K562 (cell line): ENCODE data around the gene CIART. TPM values are rescaled to one million over a fixed set of nuclear protein-coding genes. Genes with fewer than 3 reads are reported as not detected.
A peak's percentile ranks its signal among the peaks of the same experiment; 100 is the strongest.

Experiments used
- ADNP ChIP-seq: fragments of 200-800 bp; sonication (Bioruptor generic); IDR thresholded peaks from 2 replicates; pipeline ENCODE4 v1.6.1; 2016; ENCODE audit warnings: missing genetic modification characterization, missing compliant biosample characterization
- DMBX1 ChIP-seq: fragments of 250-450 bp; sonication (Bioruptor Pico); IDR thresholded peaks from 2 replicates; pipeline ENCODE4 v1.8.0; 2022; ENCODE audit warnings: inconsistent platforms, mild to moderate bottlenecking, moderate library complexity, borderline replicate concordance
- HDAC2 ChIP-seq: fragments of 450-650 bp; IDR thresholded peaks from 2 replicates; pipeline ENCODE4 v1.6.1; 2016; ENCODE audit warnings: mild to moderate bottlenecking
- KHSRP ChIP-seq: fragments of 450-650 bp; IDR thresholded peaks from 2 replicates; pipeline ENCODE4 v1.6.1; 2017
- KLF16 ChIP-seq: IDR thresholded peaks from 2 replicates; pipeline ENCODE4 v1.6.1; 2016; ENCODE audit warnings: antibody characterized with exemption
- MAFG ChIP-seq: fragments of 450-650 bp; conservative IDR thresholded peaks from 2 replicates; pipeline ENCODE4 v1.6.1; 2016; ENCODE audit warnings: missing genetic modification characterization, missing compliant biosample characterization
- NCOA6 ChIP-seq: fragments of 450-650 bp; IDR thresholded peaks from 2 replicates; pipeline ENCODE4 v1.6.1; 2017; ENCODE audit warnings: mild to moderate bottlenecking
- PHB2 ChIP-seq: fragments of 450-650 bp; IDR thresholded peaks from 2 replicates; pipeline ENCODE4 v1.6.1; 2017; ENCODE audit warnings: low read depth
- RBM17 ChIP-seq: fragments of 200-400 bp; formaldehyde crosslinking; IDR thresholded peaks from 2 replicates; pipeline ENCODE4 v1.6.1; 2017; ENCODE audit warnings: low read depth, mild to moderate bottlenecking, low read length, borderline replicate concordance
- RERE ChIP-seq: sonication (generic); formaldehyde crosslinking; IDR thresholded peaks from 2 replicates; pipeline ENCODE4 v1.8.0; 2023; ENCODE audit warnings: missing genetic modification reagents, mild to moderate bottlenecking, borderline replicate concordance
- SIN3B ChIP-seq: fragments of 450-650 bp; IDR thresholded peaks from 2 replicates; pipeline ENCODE4 v1.6.1; 2017; ENCODE audit warnings: low read depth, mild to moderate bottlenecking, moderate library complexity
- SREBF1 ChIP-seq: fragments of 150-350 bp; IDR thresholded peaks from 2 replicates; pipeline ENCODE4 v1.6.1; 2014; ENCODE audit warnings: antibody characterized with exemption, low read depth, low read length, borderline replicate concordance
- ZHX1 ChIP-seq: fragments of 150-350 bp; conservative IDR thresholded peaks from 2 replicates; pipeline ENCODE4 v1.6.1; 2014; ENCODE audit warnings: low read length
- ZNF133 ChIP-seq: fragments of 250-450 bp; sonication (Bioruptor Pico); IDR thresholded peaks from 2 replicates; pipeline ENCODE4 v1.4.0; 2020; ENCODE audit warnings: mild to moderate bottlenecking
- ZNF263 ChIP-seq: sonication (generic); formaldehyde crosslinking; IDR thresholded peaks from 2 replicates; pipeline ENCODE4 v1.8.0; 2022; ENCODE audit warnings: mild to moderate bottlenecking, missing genetic modification reagents, borderline replicate concordance
- ZNF445 ChIP-seq: fragments of 250-450 bp; sonication (Bioruptor Pico); IDR thresholded peaks from 2 replicates; pipeline ENCODE4 v1.4.0; 2020; ENCODE audit warnings: low read depth, mild to moderate bottlenecking, moderate library complexity
- polyA plus RNA-seq, 8 experiments: library from polyadenylated mRNA; depleted of rRNA in 4 of 8; stranded (reverse) in 5 of 8; unstranded in 3 of 8; fragments of >200 nt; fragmentation: Nextera tagmentation in 2 of 8; fragmentation: Illumina TruSeq in 1 of 8; extraction: Ambion mirVana in 2 of 8; extraction: Trizol in 1 of 8; gene quantifications; 2 replicates each; pipeline versions ENCODE4 v1.2.1 to v1.2.3, GENCODE V29; 2011 to 2014; ENCODE audit warnings: inconsistent platforms in 1 of 8, missing spikeins in 1 of 8
- total RNA-seq, 7 experiments: library from RNA; depleted of rRNA in 6 of 7; stranded (reverse); fragments of >200 nt in 6 of 7; fragmentation: Illumina TruSeq in 2 of 7; extraction: Trizol in 2 of 7; gene quantifications; 2 replicates each; pipeline versions ENCODE4 v1.2.1 to v1.2.3, GENCODE V29; 2011 to 2021; ENCODE audit warnings: low replicate concordance in 1 of 7
- TF ChIP-seq, protein P1 (sequence below): fragments of 250-450 bp; sonication (Bioruptor Pico); IDR thresholded peaks from 2 replicates; pipeline ENCODE4 v1.4.0; 2020; ENCODE audit warnings: mild to moderate bottlenecking, moderate library complexity
- TF ChIP-seq, protein P2 (sequence below): sonication (generic); formaldehyde crosslinking; IDR thresholded peaks from 2 replicates; pipeline ENCODE4 v1.8.1; 2023; ENCODE audit warnings: mild to moderate bottlenecking, missing genetic modification reagents

CIART gene
- total and polyA plus RNA-seq, 9 of the 15 experiments (the other 6 are each of a cell fraction or from before 2014, with no cell fraction given), result 0.07 to 0.35 (median 0.19) TPM; not detected in 2

DNA sequence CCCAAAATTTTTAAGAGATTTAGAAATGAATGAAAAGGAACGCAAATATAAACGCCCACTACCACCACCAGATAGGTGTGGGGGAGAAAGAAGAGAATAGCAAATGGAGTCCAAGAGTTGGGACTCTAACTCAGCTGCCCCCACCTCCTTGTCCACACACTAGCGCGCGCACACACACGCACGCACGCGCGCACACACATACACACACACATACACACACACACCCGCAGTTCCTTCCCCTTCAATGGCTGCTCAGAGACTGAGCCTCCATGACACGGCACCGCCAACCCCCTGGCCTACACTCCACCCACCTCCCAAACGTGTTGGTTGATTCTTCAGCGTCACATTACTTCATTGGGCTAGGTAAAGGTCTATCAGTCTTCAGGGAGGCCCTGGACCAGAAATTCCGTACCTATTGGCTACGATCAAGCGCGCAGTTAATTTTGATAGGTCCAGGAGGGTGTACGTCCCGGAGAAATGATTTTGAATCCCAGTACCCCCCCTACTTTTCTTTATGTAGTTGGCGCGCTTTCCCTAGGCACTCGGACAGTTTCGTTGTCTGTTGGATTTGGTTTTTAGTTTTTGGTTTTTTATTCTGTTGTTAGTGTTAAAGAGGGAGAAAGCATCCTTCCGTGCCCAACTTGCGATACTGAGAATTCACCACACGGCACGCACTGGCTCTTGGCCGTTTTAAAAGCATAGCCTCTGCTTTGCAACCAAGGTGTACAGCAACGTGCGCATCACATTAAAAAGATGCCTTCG is 46.3 kb upstream of the CIART start, which contains the start of gene ANP32E (continued):
- TF ChIP-seq RERE (no peak), RBM17 (no peak), SIN3B (no peak), KLF16 (no peak), ZHX1 (no peak), MAFG (tag) (no peak), PHB2 (peak; percentile 45; the same call in 1 of the 2 replicates), ZNF263 (CRISPR knock-in tag) (peak; percentile 34; the same call in 1 of the 2 replicates), ZNF445 (CRISPR knock-in tag) (no peak), SREBF1 (no peak), NCOA6 (peak; percentile 60; the same call in 1 of the 2 replicates), HDAC2 (peak; percentile 89), ADNP (tag) (no peak), ZNF133 (CRISPR knock-in tag) (no peak), DMBX1 (CRISPR knock-in tag) (no peak), KHSRP (no peak; the same call in 1 of the 2 replicates)
- TF ChIP-seq, protein P1, sequence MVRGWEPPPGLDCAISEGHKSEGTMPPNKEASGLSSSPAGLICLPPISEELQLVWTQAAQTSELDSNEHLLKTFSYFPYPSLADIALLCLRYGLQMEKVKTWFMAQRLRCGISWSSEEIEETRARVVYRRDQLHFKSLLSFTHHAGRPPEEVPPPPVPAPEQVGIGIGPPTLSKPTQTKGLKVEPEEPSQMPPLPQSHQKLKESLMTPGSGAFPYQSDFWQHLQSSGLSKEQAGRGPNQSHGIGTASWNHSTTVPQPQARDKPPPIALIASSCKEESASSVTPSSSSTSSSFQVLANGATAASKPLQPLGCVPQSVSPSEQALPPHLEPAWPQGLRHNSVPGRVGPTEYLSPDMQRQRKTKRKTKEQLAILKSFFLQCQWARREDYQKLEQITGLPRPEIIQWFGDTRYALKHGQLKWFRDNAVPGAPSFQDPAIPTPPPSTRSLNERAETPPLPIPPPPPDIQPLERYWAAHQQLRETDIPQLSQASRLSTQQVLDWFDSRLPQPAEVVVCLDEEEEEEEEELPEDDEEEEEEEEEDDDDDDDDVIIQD (CRISPR knock-in tag), result no peak
- TF ChIP-seq, protein P2, sequence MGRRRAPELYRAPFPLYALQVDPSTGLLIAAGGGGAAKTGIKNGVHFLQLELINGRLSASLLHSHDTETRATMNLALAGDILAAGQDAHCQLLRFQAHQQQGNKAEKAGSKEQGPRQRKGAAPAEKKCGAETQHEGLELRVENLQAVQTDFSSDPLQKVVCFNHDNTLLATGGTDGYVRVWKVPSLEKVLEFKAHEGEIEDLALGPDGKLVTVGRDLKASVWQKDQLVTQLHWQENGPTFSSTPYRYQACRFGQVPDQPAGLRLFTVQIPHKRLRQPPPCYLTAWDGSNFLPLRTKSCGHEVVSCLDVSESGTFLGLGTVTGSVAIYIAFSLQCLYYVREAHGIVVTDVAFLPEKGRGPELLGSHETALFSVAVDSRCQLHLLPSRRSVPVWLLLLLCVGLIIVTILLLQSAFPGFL, result no peak
